GM19463 (cell line): ENCODE measurements around the gene BRCA1.
"Not testable (repeated sequence)": the region's sequence is repeated elsewhere in the genome, so short reads cannot be mapped to it uniquely, and the experiment has no call there.

Source experiments
- ATAC-seq: cut with Tn5 transposase; IDR thresholded peaks from one replicate; pipeline ENCODE4 v1.9.1; 2021; ENCODE audit warnings: mild to moderate bottlenecking, moderate library complexity; ENCODE audit not compliant: unreplicated experiment

BRCA1 gene

DNA sequence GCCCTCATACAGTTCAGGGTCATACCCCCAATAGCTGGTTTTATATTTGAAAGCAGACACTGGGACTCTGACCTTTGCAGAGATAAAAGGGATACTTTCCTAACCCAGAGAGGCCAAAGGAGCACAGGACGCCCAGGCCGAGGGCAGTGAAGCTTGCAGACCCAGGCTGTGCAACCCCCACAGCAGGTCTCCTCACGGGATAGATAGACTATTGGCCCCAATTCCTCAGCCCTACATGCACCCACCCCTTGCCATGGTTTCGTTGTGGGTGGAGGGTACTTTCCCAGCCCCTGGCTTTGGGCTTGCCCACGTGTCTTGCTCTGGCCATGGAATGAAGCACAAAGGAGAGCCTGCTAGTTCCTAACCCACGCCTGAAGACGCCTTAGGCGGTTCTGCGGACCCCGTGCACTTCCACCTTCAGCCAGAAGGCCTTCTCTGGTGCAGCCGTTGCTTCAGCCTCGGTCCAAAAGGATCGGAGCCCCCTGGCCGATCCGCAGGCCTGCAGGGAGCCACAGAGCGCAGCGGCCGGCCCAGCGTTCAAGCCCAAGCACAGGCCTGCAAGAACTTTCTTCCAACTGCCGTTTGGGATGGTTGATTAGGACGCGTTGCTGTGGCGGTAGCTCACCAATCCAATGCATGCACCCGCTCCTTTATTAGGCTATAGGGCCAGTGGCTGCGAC is 9.8 kb upstream of the BRCA1 start:
- ATAC-seq: no peak

- not testable (repeated sequence) for ATAC-seq
These were observed 8.3 kb upstream of the BRCA1 start for GRCh38 chr17:43133439-43133838.

DNA sequence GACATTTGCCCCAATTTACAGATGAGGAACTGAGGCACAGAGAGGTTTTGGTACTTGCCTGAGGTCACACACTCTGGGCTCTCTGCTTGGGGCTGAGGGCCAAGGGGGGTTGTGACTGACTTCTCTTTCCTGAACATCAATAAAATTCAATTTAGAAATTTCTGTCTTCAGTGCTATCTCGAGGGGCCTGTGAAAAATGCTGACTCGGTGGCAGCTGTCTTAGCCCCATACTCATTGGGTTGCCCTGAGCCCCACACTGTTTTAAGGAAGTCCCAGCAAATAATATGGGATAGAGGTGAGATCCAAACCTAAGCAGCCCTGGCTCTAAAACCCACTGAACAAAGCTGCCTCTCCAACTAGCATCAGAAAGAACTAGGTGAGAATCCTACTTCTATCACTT is 7.0 kb upstream of the BRCA1 start:
- no peak for ATAC-seq

- no peak for ATAC-seq
These were observed 4.5 kb upstream of the BRCA1 start for GRCh38 chr17:43129671-43130010.

- ATAC-seq: not testable (repeated sequence)
These were observed 2.2 kb upstream of the BRCA1 start for GRCh38 chr17:43127333-43127876.

- ATAC-seq: no peak
These were observed 1.7 kb upstream of the BRCA1 start for GRCh38 chr17:43126911-43127290.

GRCh38 chr17:43125967-43126910 is 1.1 kb upstream of the BRCA1 start:
- no peak for ATAC-seq

- ATAC-seq: no peak
These were observed 6.2 kb downstream of the BRCA1 start for GRCh38 chr17:43118679-43119615.

DNA sequence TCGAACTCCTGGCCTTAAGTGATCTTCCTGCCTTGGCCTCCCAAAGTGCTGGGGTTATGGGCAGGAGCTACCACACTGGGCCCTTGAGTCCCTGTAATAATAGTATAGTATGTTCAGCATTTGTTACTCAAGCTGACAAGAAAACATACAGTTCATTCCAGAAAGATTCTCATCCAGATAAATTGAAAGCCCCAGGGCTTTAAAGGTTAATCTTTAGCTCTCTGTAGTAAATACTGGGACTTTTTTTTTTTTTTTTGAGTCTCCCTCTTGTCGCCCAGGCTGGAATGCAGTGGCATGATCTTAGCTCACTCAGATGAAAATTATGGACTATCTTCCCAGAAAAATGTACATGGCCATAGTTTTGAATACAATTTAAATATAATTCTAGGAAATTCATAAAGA is 11.0 kb downstream of the BRCA1 start:
- no peak for ATAC-seq

- no peak for ATAC-seq
These were observed 18.6 kb downstream of the BRCA1 start for GRCh38 chr17:43106552-43106951.

- no peak for ATAC-seq
These were observed 20.0 kb downstream of the BRCA1 start for GRCh38 chr17:43105146-43105545.

DNA sequence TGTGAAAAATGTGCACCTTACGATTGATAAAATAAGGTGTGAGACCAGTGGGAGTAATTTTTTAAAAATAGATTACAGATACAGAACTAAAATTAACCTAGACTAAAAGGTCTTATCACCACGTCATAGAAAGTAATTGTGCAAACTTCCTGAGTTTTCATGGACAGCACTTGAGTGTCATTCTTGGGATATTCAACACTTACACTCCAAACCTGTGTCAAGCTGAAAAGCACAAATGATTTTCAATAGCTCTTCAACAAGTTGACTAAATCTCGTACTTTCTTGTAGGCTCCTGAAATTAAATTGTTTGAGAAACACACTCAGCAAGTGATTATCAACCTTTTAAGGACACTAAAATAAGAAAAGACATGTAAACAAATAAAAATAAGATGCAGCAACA is 20.5 kb downstream of the BRCA1 start:
- no peak for ATAC-seq

DNA sequence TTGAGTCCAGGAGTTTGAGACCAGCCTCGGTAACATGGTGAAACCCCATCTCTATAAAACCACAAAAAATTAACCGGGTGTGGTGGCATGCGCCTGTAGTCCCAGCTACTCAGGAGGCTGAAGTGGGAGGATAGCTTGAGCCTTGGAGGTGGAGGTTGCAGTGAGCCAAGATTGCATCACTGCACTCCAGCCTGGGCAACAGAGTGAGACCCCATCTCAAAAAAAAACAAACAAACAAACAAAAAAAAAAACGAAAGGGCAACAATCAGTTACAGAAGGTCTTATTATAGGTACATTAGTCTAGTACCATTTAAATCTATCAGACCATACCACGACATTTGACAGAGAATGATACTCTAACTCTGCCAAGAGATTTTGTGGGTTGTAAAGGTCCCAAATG is 29.8 kb downstream of the BRCA1 start:
- not testable (repeated sequence) for ATAC-seq

- ATAC-seq: no peak
These were observed 30.9 kb downstream of the BRCA1 start for GRCh38 chr17:43094129-43094835.

DNA sequence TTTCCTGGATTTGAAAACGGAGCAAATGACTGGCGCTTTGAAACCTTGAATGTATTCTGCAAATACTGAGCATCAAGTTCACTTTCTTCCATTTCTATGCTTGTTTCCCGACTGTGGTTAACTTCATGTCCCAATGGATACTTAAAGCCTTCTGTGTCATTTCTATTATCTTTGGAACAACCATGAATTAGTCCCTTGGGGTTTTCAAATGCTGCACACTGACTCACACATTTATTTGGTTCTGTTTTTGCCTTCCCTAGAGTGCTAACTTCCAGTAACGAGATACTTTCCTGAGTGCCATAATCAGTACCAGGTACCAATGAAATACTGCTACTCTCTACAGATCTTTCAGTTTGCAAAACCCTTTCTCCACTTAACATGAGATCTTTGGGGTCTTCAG is 32.3 kb downstream of the BRCA1 start:
- no peak for ATAC-seq

DNA sequence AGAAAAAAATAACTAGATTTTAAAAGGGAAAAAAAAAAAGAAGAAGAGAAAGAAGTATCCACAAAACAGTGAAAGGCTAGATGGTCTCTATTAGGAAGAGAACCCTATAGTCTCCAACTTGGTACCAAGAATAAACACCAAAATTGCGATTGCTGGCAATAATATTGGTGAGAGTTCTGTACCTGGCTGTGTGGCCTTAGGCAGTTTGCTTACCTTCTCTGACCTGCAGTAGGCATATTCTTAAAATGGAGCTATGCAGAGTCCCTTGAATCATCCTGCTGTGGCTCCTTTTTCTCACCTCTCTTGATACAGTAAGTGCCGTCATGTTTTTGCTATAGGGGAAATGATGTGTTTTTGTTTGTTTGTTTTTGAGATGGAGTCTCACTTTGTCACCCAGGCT is 35.1 kb downstream of the BRCA1 start:
- no peak for ATAC-seq

DNA sequence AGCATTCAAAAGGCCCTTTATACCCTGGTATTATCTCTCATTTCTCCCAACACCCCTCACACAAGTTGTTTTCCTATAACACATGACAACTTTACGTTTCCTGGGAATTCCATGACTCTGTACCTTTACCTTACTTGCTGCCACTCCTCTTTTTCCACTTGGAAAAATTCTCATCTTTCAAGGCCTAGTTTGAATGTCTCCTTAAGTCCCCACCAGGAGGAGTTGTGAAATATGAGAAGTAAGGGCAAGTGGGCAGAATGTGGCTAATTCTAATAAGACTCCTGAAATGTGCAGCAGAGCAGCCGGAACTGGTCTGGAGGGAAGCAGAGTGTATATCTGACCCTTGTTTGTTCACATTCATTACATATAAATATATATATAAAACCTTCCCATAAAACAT is 39.7 kb downstream of the BRCA1 start:
- no peak for ATAC-seq

GRCh38 chr17:43079641-43080302 is 45.4 kb downstream of the BRCA1 start:
- ATAC-seq: no peak

DNA sequence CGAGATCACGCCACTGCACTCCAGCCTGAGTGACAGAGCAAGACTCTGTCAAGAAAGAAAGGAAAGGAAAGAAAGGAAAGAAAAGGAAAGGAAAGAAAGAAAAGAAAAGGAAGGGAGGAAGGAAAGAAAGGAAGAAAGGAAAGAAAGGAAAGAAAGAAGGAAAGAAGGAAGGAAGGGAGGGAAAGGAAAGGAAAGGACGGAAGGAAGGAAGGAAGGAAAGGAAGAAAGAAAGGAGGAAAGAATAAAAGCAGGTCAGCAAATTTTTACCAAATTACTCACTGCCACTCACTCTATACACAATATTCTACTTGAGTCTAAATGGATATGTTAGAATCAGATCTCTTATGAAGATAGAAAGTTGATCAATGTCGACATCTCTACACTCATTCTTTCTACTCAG is 50.3 kb downstream of the BRCA1 start:
- no peak for ATAC-seq

- no peak for ATAC-seq
These were observed 54.3 kb downstream of the BRCA1 start for GRCh38 chr17:43070872-43071271.
